ENCODE measurements around the gene SVEP1. TPM values are rescaled to one million over a fixed set of nuclear protein-coding genes. Genes with fewer than 3 reads are reported as not detected.
"Not testable (repeated sequence)": the region's sequence is repeated elsewhere in the genome, so short reads cannot be mapped to it uniquely, and the experiment has no call there.

The SVEP1 gene
- 10 to 100 TPM in 1 of 4 donors, 1 to 10 TPM in 3; 5.4 to 35.8 (median 8.6) TPM for polyA plus RNA-seq (ENCODE audit: insufficient read length in 4 of 4)

GRCh38 chr9:110579034-110579861 lies at the start of gene SVEP1:
Gene SVEP1, minus strand, starts transcription at chr9:110579741. Its CDS starts 198 bp downstream, at chr9:110579543.
- DNase-seq (ENCODE audit: low read depth in 4 of 4, low spot score in 3 of 4) = no peak

DNA sequence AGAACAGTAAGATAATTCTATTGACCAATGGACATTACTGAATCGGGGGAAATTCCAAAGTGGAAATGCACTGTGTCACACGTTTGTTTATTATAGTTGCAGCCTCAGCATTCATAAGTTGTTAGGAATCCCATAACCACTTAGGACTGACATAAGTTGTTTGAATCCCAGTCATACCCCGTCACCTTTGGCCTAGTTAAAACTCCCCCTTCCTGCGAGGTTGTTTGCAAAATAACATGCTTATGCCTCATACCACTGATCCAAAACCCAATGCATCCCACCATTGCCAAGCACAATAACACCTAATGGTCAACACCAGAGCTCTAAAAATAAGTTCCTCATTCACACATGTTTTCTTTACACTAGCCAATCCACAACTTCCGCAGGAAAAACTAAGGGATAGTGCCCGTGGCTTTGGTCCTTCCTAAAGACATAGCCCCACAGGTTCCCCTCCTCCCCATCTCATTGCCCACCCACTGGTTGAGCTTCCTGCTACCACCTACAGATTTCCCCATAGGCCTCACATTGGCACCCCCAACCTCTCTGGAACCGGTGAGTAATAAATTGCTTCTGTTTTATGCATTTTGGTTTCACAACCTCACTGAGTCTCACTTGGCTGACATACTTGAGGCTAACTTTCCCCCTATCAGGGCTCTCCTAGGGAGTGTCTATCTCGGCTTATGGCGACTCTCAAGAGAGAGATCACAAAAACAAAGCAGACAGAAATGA lies 46.7 kb upstream of the SVEP1 start:
- DNase-seq (ENCODE audit: low read depth in 4 of 4, low spot score in 3 of 4) = no peak

DNA sequence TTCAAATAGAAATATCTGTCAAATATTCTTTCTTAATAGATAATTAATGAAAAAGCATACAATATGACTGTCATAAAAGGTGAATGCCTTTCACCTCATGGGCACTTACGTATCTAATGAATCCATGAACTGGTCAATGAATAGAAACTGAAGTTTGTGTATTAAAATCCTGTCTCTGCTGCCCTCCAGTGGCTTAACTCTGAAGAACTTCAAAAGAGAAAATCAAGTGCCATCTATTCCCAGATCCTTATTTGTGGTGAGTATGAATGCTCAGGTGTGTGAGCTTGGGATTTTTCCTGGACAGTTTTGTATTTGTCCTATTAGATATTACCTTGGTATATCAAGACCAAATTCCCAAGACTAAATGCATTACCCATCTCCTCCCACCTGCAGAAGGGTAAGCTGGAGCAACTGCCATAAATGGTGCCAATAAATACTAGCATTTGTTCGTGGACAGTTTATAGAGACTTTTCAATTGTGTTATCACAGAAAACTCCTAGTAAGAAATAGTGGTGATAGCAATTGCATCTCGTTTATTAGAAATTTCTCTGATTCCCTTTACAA lies 44.0 kb upstream of the SVEP1 start:
- DNase-seq (ENCODE audit: low read depth in 4 of 4, low spot score in 3 of 4) = peak in 3 of 4 donors; percentile 29 to 45 (median 34)

DNA sequence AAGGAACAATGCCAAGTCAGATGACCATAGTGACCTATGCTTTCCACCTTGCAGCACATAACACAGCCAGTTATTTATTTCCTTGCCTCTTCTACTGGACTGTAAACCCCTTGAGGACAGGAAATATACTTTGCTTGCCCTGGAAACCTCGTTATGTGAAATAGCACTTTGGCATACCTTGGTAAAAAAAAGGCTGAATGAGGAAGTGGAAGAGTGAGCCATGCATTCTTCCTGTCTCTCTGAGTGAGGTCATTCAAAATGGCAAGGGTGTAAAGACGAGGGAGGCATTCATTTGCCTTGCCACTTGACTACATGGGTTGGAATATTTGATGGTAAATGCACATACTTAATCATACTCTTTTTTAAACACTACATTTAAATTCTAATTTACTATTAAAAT lies 42.8 kb upstream of the SVEP1 start:
- DNase-seq (ENCODE audit: low read depth in 4 of 4, low spot score in 3 of 4) = no peak

DNA sequence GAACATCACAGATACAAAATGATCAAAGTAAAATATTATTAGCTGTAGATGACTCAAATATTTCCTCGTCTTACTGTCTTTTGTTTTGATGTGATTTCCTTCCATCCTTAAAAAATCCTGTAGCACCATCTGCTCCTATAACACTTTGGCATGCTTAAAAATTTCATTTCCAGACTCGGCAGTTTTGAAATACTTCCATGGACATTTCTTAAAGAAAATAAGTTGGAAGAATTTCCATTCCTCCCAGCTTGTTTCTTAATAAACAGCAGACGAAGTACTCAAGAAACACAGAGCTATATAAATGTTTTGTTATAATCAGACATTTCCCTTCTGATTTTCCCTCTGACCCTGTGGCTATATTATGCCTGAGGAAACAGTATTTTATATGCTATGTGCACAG lies 41.2 kb upstream of the SVEP1 start:
- no peak for DNase-seq (ENCODE audit: low read depth in 4 of 4, low spot score in 3 of 4)

GRCh38 chr9:110619831-110620230 lies 40.3 kb upstream of the SVEP1 start:
- DNase-seq (ENCODE audit: low read depth in 4 of 4, low spot score in 3 of 4) = no peak

DNA sequence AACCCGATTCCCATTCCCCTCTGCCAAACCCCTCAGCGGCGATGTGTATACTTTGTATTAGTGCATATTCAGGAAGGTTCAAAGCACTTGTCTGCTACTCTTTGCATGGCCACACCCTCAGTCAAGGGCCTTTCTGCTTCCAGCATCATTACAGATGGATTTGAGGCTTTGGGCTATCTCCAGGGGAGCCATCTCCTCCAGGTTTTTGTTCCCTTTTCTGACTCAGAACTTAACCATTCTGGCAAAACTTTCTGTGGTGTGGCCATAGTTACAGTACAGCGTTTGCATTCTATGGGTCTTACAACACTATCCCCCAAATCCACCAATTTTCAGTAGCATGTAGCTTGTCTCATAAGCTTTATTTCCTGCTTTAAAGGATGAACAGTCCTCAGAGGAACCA lies 36.0 kb upstream of the SVEP1 start:
- DNase-seq (ENCODE audit: low read depth in 4 of 4, low spot score in 3 of 4) = no peak

GRCh38 chr9:110614576-110614975 lies 35.0 kb upstream of the SVEP1 start:
- DNase-seq (ENCODE audit: low read depth in 4 of 4, low spot score in 3 of 4) = not testable (repeated sequence)

GRCh38 chr9:110606179-110606790 lies 26.7 kb upstream of the SVEP1 start:
- DNase-seq (ENCODE audit: low read depth in 4 of 4, low spot score in 3 of 4) = no peak

- no peak for DNase-seq (ENCODE audit: low read depth in 4 of 4, low spot score in 3 of 4)
Observed at GRCh38 chr9:110605565-110605964, 26.0 kb upstream of the SVEP1 start.

GRCh38 chr9:110604171-110604601 lies 24.6 kb upstream of the SVEP1 start:
- DNase-seq (ENCODE audit: low read depth in 4 of 4, low spot score in 3 of 4) = no peak

DNA sequence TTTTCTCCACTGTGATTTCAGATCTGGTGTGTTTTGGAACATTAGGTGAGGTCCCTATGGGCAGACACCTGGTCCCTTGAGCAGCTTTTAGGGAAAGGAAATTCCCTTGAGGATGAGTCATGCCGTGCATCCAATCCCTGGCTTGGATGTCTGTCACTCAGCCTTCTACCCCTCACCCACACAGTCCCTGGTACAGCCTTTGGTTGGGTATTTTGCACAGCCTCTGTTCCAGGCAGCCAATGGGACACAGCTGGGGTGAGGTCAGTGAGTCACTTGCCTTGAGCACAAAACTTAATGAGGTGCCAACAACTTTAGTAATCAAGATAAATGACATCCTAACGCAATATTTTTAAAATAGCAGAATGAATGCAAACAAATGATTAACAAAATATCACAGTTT lies 22.7 kb upstream of the SVEP1 start:
- no peak for DNase-seq (ENCODE audit: low read depth in 4 of 4, low spot score in 3 of 4)

DNA sequence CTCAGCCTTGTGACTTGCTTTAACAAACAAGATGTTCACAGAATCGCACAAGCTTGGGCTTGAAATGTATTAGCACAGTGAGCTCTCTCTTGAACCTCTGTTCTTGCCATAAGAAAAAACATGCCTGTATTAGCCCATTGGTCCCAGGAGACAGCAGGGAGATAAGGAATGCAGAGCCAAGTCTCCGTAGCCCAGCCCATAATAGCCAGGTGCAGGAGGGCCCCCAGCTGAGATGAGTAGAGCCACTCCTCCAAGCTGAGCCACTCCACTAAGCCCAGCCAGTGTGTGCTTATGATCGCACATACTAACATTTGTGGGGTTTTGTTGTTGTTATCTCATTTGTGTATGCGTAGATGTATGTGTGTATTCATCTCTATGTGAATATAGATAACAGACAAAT lies 21.6 kb upstream of the SVEP1 start:
- DNase-seq (ENCODE audit: low read depth in 4 of 4, low spot score in 3 of 4) = no peak

GRCh38 chr9:110599468-110599867 lies 19.9 kb upstream of the SVEP1 start:
- no peak for DNase-seq (ENCODE audit: low read depth in 4 of 4, low spot score in 3 of 4)

GRCh38 chr9:110592044-110592830 lies 12.7 kb upstream of the SVEP1 start:
- DNase-seq (ENCODE audit: low read depth in 4 of 4, low spot score in 3 of 4) = no peak

GRCh38 chr9:110591526-110591925 lies 12.0 kb upstream of the SVEP1 start:
- DNase-seq (ENCODE audit: low read depth in 4 of 4, low spot score in 3 of 4) = no peak

DNA sequence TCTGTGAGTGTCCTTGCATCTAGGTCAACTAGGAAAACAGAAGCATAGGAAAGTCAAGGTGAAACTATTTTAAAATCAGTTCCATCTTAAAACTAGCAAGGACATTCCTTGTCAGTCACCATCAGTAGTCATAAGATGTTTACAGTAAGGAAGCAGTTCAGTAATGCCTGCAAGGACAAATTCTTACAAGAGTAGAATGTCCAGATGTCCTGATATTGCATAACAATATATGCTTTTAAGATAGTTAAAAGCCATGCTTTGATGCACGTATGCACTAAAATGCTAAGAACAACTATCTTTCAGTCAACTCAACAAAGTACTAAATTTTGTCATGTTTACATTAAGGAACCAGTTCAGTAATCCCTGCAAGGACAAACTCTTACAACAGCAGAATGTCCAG lies 11.3 kb upstream of the SVEP1 start:
- no peak for DNase-seq (ENCODE audit: low read depth in 4 of 4, low spot score in 3 of 4)

- DNase-seq (ENCODE audit: low read depth in 4 of 4, low spot score in 3 of 4) = no peak
Observed at GRCh38 chr9:110588296-110588695, 8.8 kb upstream of the SVEP1 start.

GRCh38 chr9:110583237-110583636 lies 3.7 kb upstream of the SVEP1 start:
- DNase-seq (ENCODE audit: low read depth in 4 of 4, low spot score in 3 of 4) = no peak

DNA sequence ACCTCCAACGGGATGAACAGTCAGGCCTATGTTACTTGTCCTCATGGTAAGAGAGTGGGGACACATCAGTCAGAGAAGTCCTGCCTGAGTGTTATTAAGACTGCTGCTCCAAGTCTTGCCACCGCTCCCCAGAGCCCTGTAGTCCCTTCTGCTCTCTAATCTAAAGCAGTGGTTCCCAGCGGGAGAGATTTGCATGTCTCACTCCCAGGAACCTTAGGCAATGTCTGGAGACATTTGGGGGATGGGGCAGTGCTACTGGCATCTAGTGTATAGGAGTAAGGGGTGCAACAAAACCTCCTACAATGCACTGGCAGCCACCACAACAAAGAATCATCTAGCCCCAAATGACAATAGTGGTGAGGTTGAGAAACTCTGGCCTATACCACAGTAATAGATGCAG lies 2.6 kb upstream of the SVEP1 start:
- DNase-seq (ENCODE audit: low read depth in 4 of 4, low spot score in 3 of 4) = no peak

All from left renal pelvis (tissue), 4 donors.